HG02852 (cell line): ENCODE data around the gene CNTN4.
A peak's percentile ranks its signal among the peaks of the same experiment; 100 is the strongest.
"Not testable (repeated sequence)": the region's sequence is repeated elsewhere in the genome, so short reads cannot be mapped to it uniquely, and the experiment has no call there.

Source experiments
- ATAC-seq: cut with Tn5 transposase; IDR thresholded peaks from one replicate; pipeline ENCODE4 v1.9.1; 2021; ENCODE audit warnings: mild to moderate bottlenecking, moderate library complexity; ENCODE audit not compliant: unreplicated experiment

CNTN4 gene

DNA sequence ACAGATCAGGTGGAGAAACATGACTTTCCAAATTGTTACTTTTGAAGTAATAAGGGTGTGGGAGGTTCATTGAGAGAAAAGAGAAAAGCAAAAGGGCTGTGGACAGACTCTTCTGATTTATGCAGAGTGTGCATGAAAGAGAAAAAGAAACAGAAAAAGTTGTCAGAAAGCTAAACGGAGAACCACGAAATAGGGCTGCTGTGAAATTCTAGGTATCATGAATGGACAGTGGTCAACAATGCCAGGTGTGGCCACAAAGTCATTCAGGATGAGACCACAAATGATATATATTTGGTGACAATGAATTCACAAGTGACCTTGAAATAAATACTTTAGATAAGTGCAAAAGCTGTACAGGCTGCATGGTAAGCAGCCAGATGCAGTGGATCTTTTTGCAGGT is 841.4 kb downstream of the CNTN4 start:
- ATAC-seq = peak; percentile 35

DNA sequence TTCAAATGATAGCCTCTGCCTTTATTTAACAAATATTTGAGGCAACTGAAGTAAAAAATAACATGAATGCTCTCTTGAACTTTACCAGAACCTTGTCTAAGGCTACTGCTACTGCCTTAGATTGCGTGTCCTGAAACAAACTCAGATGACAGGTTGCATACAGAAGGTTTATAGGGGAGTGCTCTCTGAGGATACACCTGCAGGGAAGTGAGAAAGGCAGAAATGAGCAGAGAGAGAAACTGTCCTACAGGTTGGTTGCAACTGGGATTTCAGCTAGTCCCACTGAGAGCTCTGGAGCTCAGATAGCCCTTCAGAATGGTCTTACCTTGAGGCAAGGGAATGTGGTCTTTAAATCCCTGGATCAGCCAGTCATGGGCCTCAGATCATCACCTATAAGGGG is 846.0 kb downstream of the CNTN4 start:
- ATAC-seq = peak; percentile 92

DNA sequence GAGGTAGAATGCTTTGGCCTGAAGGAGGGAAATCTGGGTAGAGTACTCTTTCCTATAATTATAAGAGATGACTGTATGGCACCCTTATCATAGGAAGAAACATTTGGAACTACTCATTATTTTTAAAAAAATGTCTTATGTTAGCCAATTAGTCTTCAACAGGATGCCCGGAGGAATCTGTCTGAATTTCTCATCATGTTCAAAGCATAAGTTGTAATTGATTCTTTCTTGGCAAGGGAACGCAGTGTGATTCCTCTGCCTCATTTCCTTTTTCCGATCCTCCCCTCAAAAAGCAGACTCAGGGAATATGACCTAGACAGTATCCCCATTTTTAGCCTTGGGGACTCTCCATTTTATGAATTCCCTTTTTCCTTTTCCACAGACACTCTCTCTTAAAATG is 846.5 kb downstream of the CNTN4 start:
- ATAC-seq = no peak

DNA sequence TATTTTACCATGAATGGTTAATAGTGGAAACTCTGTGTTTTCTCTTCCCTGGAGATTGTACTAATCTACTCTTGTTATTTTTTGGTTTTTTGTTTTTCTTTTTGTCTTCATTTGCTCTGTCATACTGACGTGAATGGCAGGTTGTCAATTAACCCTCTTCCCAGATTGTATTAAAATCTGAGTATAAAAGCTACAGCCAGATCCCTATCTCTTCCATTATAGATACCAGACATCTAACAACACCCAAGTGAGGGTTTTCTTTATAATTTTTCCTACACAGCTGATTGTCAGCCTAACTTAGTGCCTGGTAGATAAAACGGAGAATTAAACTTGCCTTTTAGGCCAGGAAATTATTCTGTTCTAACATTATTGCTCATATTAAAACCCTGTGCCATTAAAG is 848.9 kb downstream of the CNTN4 start:
- no peak for ATAC-seq

DNA sequence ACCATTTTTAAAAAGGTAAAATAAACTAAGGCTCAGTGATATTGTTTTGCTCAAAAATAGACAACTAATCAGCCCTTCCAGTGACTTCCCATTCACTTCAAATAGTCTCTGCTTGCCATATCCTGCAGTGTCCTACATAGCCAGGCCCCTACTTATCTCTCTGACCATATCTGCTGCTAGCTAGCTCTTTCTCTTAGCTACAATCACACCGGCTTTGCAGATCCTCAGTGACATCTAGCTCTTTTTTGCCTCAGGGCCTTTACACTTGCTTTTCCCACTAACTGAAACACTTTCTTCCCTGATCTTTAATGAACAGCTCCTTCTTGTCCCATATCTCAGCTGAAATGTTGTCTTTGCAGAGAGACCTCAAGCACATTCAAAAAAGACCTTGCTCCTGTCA is 850.2 kb downstream of the CNTN4 start:
- ATAC-seq = no peak

DNA sequence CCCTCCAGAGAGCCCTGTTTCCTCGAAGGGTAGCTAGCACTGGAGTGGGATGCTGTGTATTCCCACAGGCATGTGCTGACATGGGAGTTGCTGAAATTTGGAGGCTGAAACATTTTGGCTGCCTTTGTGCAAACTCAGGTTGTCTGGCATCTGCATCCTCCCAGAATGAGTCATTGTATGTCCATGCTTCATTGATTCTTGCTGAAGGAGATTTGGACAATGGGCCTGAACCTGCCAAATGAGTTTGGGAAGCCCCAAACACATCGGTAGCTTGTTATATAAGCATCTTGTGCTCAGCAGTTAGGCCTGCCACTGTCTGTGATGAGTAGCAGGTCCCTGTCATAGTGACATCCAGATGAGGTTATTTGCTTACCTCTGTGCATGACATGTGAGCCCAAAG is 851.5 kb downstream of the CNTN4 start:
- ATAC-seq = peak; percentile 52

DNA sequence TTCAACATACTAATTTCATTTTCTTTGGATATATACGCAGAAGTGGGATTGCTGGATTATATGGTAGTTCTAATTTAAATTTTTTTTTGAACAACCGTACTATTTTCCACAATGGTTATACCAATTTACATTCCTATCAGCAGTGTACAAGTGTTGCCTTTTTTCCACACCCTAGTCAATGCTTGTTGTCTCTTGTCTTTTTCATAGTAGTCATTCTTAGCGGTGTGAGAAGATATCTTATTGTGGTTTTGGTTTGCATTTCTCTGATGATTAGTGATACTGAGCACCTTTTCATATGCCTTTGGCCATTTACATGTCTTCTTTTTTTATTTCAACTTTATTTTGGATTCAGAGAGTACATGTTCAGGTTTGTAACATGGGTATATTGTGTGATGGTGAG is 858.4 kb downstream of the CNTN4 start:
- ATAC-seq = no peak

DNA sequence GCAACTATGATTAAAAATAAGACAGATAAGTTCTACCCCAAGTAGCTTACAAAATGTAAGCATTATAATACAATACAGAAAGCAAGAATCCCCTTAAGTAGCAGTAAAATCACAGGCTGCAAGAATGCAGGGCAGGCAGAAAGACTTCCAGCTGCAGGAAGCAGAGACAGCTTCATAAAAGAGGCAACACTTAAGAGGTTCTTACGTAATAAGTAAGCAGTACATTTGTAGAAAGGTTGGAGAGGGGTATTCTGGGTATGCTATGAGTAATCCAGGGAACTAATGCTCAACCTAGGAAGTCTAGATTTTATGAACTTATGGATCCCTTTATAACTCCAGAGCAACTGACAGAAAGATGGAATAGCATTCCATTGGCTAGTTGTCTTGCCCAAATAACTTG is 859.9 kb downstream of the CNTN4 start:
- no peak for ATAC-seq

DNA sequence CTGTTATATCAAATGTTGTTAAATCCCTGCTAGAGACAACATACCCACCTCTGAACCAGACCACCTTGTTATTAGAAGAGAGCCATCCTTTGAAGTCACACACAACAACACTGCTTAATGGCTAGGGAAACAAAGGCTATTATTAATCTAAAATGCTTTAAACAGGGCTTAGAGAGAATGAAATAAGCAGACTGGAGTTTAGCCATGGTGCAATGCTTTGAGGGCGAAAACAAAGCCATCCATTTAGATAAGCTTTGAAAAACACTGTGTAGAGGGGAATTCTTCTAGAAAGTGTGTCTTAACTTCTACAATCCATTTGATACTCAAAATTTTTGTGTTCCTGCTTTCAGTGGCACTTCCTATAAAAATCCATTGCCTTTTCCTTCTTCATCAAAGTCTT is 862.9 kb downstream of the CNTN4 start:
- ATAC-seq = no peak

DNA sequence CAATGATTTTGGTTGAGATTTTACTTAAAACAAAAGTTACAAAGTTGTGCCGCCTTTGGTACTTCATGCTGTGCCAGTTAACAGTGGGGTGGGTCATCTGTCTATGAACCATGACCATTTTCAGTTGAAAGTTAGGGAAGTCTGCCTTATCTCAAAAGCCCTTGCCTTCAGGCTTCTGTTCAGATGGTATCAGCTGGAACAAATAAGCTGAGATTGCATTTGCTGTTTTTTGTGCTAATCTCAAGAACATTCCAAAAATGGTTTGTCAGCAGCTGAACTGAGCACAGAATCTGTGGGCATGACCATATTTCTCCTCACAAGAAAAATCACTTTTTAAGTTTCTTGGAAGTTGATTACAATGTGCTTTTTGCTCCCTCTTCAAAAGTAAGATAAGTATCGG is 869.2 kb downstream of the CNTN4 start:
- no peak for ATAC-seq

DNA sequence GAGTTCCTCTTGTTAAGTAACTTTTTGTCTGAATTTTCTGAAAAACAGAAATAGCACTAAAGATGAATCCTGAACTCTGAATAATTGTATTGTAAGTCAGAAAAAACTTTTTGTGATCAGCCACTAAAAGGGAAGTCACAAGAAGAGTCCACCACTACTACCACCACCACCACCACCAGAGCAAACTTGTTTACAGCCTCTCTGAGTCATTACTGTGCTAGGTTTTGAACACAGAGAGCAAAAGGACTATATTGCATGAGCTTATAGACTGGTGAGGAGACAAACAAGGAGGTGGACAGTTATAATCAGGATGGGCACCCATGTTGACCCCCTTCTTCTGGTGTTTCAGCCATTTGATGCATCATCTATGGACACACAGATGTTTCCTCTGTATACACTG is 869.8 kb downstream of the CNTN4 start:
- ATAC-seq = peak; percentile 69

DNA sequence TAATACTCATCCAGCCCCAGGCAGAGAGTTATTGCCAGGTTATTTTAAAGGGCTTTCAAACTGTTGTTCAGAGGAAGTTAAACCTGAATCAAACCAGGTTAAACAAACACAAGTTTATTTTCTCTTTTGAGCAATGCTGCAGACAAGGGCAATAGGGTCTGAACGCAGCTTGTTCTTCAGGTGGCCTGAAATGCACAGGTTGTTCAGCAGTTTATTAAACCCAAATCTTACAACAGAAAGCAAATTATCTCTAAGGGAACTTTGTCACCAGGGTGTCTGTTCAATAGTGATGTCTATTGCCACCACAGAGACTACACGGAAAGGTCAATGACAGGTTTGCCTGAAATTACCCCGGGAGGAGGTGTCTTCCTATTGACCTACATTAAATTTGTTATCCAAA is 877.5 kb downstream of the CNTN4 start:
- ATAC-seq = no peak

DNA sequence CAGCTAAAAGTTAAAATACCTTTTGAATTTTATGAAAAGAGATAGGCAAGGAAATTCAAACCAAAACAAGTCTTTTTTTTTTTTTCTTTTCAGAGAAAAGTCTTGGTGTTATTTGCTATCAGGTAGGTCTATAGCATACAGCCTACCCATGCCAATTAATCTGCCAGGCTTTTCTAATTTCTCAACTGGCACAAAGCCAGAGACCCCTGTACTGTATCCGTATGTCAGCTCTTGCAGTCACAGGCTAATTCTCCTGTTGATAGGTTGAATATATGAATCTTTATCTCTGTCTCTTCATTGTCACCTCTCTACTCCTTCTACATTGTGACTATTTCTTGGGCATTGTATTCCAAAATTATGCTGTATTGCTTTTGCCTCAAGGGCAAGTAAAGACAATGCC is 878.1 kb downstream of the CNTN4 start:
- ATAC-seq = no peak

DNA sequence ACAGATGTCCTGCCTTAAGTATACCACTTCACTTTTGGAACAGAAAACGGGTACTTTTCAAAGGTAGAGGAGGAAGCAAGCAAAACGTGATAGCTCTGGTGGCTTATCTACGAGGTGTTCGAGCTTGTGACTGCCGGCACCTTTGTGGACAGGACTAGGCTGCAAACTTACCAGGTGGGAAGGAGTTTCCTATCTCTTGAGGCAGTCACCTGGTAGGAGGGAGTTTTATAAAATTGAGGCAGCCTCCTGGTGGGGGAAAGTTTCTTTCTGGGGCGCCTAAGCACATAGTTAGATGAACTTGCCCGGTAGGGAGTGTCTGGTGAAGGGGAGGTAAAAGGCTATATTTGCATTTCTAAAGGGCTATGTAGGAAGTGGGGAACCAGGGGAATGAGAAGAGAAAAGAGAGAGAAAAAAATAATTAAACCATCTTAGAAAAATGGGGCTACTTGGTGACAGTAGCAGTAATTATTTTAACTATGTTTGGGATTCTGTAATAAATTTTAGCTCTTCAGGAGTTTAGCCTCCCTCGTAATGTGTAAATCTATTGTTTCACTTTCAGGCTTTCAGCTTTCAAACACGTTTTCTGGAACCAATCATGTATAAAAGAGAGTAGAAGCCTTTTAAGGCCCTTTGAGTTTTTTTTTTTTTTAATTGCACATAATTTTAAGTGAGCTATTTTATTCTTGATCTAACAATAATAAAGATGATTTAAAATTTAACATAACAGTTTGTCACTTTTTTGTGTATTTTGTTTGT is 880.5 kb downstream of the CNTN4 start:
- peak; percentile 63 for ATAC-seq

DNA sequence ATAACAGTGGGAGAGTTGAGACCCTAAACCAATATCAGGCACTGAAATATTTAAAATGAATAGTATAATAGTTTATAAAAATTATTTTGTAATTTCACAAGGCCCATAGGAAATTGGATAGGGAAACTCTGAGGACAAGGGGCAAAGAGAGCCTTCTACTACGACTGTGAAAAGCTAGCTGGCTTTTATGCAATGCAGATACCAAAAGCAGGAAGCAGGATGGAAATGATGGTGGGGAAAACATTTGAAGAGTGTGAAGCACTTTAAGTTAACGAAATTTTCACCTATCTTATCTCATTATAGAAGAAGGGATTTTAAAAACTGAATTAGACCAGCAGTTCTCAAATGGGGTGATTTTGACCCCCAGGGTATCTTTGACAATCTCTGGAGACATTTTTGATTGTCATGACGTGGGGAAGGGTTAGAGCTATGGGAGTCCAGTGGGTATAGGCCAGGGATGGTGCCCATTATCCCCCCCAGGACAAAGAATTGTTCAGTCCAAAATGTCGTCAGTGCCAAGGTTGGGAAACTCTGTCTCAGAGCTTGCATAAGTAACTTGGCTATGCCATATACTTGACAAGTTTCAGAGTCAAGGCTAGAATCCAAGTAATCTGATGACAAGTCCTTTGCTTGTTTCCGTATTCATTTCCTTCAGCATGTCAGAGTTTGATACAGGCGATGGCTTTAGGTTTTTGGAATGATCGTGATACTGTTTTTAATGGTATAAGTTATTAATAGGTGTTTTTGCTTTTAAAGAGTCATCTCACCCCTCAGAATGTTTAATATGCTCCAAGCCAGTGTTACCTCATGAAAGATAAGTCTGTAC is 885.6 kb downstream of the CNTN4 start:
- ATAC-seq = no peak

DNA sequence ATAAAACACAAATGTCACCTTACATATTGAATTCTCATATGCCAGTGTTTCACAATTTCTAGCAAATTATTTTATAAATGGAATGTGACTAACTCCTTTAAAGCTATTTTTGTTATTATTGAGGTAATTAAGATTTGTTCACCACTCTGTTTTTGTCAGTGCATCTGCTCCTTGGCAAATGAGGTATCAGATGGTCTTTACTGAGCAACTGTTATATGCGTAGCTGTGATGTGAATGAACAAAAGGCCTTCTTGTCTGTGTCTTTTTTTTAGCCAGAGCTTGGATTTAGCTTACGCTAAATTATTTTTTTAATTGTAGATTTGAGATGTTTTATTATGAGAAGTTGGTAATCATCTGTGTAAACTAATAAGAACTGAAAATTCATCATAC is 886.2 kb downstream of the CNTN4 start:
- no peak for ATAC-seq

DNA sequence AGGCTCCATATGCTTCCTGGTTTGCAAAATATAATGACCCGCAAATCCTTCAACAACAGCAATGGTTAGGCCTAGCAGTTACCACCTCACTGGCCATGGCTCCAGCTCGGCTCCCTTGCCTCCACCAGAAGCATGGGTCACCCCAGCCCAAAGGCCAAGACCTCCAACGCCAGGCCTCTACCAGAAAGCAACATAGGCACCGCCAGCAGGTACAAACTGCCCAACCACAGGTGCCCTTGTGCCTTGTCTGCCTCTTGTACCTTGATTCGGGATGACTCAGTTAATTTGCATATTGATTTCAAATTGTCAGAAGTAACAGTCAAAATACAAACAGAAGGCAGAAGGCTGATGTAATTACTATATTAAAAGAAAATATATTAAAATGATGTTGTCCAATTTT is 886.8 kb downstream of the CNTN4 start:
- ATAC-seq = no peak

DNA sequence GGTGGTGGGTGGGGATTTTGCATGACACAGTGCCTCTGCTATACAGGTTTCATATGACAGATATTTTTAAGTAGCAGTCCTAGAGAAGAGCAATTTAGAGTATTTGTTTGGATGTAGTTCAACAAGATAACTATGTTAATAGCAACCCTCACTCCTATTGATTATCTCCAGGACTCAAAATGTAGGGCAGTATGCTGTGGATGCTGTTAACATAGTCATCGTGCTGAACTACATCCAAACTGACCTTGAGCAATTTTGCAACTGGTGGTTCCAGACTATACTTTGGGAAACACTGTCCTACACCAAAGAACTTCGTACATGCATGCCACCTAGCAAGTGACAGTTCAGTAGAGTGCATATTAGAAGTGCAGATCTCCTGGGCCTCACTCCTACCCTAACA is 893.9 kb downstream of the CNTN4 start:
- ATAC-seq = no peak

DNA sequence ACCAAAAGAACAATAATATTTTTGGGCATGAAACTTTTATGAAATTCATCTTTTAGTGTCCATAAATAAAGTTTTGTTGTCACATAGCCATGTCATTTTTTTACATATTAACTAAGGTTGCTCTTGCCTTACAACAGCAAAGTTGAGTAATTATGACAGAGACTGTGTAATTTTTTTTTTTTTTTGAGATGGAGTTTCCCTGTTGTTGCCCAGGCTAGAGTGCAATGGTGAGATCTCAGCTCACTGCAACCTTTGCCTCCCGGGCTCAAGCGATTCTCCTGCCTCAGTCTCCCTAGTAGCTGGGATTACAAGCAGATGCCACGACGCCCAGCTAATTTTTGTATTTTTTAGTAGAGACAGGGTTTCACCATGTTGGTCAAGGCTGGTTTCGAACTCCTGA is 894.5 kb downstream of the CNTN4 start:
- not testable (repeated sequence) for ATAC-seq

DNA sequence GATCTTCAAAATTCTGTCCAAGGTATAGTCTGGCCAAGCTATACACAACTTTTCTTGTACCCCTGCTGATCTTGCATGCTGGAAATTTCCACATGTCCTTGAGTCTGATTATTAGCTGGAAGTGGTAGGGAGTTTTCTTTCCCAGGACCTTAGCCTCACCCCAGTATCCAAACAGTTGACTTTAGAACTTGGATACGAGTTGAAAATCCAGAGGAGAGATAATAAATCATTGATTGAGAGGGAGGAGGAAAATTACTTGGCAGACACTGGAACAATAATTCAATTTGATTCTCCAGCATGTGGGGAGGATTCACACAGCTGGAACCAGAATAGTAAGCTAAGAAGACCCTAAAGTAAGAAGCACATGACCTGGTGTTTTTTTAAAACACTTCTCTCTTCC is 895.1 kb downstream of the CNTN4 start:
- no peak for ATAC-seq

DNA sequence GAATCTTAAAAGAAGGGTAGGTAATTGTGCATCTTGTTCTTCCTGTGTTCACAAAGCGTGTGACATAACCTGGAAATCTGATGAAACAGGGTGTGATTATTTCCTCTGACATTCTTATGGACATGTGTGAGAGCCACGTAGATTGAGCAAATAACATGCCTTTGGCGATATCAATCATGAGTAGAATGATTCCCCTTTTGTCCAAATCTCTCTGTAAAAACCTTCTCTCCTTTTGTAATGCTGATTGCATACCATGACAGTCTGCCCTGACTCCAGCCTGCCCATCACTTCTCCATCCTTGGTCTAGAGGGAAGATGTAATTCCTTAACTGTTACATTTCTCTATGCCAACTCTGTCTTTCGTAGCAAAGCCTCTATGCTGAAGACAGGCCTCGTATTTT is 896.5 kb downstream of the CNTN4 start:
- ATAC-seq = no peak

DNA sequence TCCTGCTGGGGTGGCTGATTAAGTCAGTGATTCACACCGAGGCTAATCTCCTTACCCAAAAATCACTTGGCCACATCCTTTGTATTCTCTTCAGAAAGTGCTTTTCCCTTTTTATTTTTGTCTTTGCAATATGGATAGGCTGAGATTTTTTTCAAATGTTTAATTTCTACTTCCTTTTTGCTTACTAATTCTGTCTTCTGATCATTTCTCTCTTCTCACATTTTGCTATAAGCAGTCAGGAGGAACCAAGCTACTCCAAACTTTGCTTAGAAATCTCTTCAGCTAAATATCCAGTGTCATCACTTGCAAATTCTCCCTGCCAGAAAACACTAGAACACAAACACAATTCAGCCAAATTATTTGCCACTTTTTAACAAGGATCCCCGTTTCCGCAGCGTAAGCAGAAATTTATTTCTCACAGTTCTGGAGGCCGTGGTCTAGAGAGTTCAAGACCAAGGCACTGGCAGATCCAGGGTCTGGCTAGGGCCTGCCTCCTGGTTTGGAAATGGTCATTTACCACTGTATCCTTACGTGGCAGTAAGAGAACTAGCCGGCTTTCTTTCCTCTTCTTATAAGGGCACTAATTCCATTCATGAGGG is 906.6 kb downstream of the CNTN4 start:
- no peak for ATAC-seq
